GM08714 (cell line): ENCODE data around the gene TEX54.
A peak's percentile ranks its signal among the peaks of the same experiment; 100 is the strongest.
"Not testable (repeated sequence)": the region's sequence is repeated elsewhere in the genome, so short reads cannot be mapped to it uniquely, and the experiment has no call there.

Source experiments
- H3K4me3 ChIP-seq: fragments of 200-500 bp; sonication (Bioruptor generic); 2 replicates; pipeline ENCODE4 v1.5.1; 2014; ENCODE audit warnings: mild to moderate bottlenecking, low read length, inconsistent platforms
- ZNF274 ChIP-seq: IDR thresholded peaks from 2 replicates; pipeline ENCODE4 v1.6.1; 2012; ENCODE audit warnings: mild to moderate bottlenecking, low read depth, low read length

The TEX54 gene

GRCh38 chr11:62832336-62833234, at the start of gene TEX54:
Gene TEX54, minus strand, starts transcription at chr11:62832841.
- no peak for TF ChIP-seq ZNF274
- H3K4me3 ChIP-seq: peak within 1 kb of the TSS; percentile 92

GRCh38 chr11:62882431-62882749, 49.7 kb upstream of the TEX54 start:
- TF ChIP-seq ZNF274: no peak
- peak overlapping the region; percentile 85 for H3K4me3 ChIP-seq

- peak overlapping the region; percentile 85 for H3K4me3 ChIP-seq
Observed at GRCh38 chr11:62881579-62882430, 49.2 kb upstream of the TEX54 start.

GRCh38 chr11:62880803-62881578, 48.4 kb upstream of the TEX54 start, which contains the start of gene SLC3A2:
Gene SLC3A2, plus strand, starts transcription at chr11:62880896. Its CDS starts 128 bp downstream, at chr11:62881024.
- peak within 1 kb of the TSS; percentile 85 for H3K4me3 ChIP-seq
- TF ChIP-seq ZNF274: no peak

More at GRCh38 chr11:62881579-62882430, 49.2 kb upstream of the TEX54 start:
- no peak for TF ChIP-seq ZNF274

- H3K4me3 ChIP-seq: peak overlapping the region; percentile 85; the same call in 1 of the 2 replicates
- TF ChIP-seq ZNF274: no peak
Observed at GRCh38 chr11:62880231-62880802, 47.7 kb upstream of the TEX54 start.

GRCh38 chr11:62879235-62879978, 46.8 kb upstream of the TEX54 start:
- H3K4me3 ChIP-seq: no peak overlapping the region; the same call in 1 of the 2 replicates
- TF ChIP-seq ZNF274: no peak

GRCh38 chr11:62876712-62877111, 44.1 kb upstream of the TEX54 start:
- TF ChIP-seq ZNF274: no peak
- no peak overlapping the region for H3K4me3 ChIP-seq

GRCh38 chr11:62875698-62876478, 43.2 kb upstream of the TEX54 start:
- no peak for TF ChIP-seq ZNF274
- no peak overlapping the region for H3K4me3 ChIP-seq

GRCh38 chr11:62874851-62875250, 42.2 kb upstream of the TEX54 start:
- TF ChIP-seq ZNF274: no peak
- H3K4me3 ChIP-seq: no peak overlapping the region

- H3K4me3 ChIP-seq: no peak overlapping the region
- no peak for TF ChIP-seq ZNF274
Observed at GRCh38 chr11:62865635-62866034, 33.0 kb upstream of the TEX54 start.

GRCh38 chr11:62863687-62864335, 31.2 kb upstream of the TEX54 start:
- no peak overlapping the region for H3K4me3 ChIP-seq

GRCh38 chr11:62861564-62862192, 29.0 kb upstream of the TEX54 start:
- H3K4me3 ChIP-seq: not testable (repeated sequence)

More at GRCh38 chr11:62863687-62864335, 31.2 kb upstream of the TEX54 start:
- no peak for TF ChIP-seq ZNF274
